AG08395 (cell line): ENCODE measurements around the gene ZFHX3.
A peak's percentile ranks its signal among the peaks of the same experiment; 100 is the strongest.

Experiments used
- DNase-seq: peaks from one replicate; pipeline ENCODE4 v3.0.0; 2012; ENCODE audit warnings: mixed read lengths, low spot score

Gene ZFHX3

DNA sequence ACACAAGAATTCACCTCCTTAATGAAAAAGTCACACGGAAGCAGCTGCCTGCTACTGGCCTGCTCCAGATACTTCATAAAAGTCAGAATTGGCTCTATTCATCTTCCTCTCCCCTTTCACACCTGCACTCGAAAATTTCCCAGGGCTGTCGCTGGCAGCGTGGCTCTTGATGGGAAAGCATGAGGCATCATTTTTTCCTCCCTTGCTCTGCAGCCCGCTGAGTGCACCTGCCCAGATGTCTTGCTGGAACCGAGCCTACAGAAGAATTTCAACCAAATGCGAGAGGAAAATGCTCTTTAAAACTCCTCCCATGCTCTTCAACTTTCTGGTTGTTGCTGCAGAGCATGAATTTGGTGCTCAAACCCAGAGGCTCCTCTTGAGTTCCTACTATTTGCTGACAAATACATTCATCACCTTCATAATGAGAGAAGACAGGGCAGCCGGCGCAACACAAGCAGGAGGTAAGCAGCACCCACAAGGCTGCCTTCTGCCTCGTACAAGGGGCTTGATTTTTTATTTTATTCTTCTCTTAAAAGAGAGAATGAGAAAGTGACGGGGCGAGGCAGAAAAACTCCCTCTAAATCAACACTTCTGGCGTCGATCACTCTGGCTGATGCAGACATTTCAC, 146.8 kb downstream of the ZFHX3 start:
- no peak for DNase-seq

DNA sequence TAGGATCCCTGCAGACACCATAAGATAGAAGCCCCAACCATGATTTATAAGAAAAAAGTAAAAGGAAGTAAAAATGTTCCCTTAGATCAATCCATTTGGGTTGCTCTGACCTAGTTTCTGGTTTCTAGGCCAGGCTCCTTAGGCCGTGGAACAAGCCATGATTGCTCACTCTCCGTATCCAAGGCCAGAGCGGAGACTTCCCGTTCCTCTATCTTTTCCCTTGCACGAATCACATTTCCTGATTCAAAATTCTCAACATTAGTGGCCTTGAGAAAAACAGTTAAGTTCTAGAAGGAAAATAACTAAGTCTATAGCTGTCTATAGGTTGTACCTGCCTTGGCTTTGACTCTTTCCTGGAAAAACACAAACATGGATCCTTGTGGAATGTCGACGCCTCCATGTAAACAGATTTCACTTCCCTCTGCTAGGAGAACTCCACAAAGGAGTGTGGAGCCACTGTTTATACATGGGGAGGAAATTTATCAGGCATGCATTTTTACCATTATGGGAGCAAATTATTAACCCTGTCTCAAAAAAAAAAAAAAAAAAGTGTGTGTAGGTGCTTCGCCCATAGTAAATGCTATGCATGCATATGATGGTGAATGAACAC, 149.6 kb downstream of the ZFHX3 start:
- no peak for DNase-seq

DNA sequence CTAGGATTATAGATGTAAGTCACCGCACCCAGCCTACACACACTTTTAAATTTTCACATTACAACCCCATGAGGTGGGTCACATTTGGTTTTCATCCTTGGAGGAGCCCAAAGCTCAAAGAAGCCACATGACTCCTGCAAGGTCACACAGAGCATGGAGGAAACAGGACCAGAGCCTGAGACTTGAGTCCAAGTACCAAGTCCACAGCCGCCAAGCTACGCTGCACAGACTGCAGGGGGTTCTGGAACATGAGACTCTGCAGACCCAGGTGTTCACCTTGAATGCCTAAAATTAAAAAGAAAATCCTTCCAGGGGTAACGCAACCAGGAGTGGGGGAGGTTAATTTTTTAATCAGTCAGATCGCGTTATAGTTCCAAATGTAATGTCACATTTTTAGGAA, 150.2 kb downstream of the ZFHX3 start:
- DNase-seq: no peak

DNA sequence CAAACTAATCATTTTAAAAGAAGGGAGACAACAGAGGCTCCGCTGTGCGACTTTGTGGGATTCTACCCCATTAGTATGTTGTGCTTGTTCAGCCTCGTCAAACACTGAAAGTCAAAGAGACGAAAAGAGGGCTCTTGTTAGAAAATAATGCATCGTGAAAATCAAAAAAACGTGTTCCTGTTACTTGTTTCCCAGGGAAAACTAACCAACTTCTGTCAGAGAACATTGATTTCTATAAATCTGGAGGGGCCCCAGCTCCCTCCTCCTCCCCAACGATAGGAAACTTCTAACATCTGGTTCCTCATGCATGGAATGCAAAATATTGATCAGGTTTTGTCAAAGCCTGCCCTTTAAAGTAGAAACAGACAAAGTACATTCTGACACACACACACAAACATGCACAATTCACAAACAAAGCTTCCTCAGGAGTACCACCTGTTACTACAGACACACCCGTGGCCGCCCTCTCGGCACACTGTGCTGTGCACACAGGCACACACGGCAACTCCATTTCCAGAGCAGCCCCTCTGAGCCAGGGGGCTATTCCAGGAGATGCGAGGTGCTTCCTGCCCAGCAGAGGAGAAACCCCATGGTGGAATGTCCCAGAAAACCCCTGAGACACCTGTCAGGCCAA, 151.3 kb downstream of the ZFHX3 start:
- no peak for DNase-seq

DNA sequence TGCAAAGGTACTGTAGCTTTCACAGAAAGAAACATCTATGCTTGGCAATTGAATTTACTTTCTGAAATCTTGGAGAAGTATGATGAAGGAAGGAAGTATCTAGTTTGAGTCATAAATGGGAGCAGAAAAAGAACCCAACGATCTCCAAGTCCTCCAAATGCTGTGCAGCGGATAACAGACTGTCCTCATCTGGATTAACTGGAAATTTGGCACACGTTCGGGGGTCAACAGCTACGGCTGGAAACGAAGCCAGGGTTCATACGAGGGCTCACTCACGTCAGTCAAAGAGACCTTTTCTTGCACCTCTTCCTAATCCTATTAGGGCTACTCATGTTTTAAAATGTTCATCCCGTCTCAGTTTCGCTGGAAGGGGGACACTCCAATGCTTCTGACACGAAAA, 152.0 kb downstream of the ZFHX3 start:
- no peak for DNase-seq

DNA sequence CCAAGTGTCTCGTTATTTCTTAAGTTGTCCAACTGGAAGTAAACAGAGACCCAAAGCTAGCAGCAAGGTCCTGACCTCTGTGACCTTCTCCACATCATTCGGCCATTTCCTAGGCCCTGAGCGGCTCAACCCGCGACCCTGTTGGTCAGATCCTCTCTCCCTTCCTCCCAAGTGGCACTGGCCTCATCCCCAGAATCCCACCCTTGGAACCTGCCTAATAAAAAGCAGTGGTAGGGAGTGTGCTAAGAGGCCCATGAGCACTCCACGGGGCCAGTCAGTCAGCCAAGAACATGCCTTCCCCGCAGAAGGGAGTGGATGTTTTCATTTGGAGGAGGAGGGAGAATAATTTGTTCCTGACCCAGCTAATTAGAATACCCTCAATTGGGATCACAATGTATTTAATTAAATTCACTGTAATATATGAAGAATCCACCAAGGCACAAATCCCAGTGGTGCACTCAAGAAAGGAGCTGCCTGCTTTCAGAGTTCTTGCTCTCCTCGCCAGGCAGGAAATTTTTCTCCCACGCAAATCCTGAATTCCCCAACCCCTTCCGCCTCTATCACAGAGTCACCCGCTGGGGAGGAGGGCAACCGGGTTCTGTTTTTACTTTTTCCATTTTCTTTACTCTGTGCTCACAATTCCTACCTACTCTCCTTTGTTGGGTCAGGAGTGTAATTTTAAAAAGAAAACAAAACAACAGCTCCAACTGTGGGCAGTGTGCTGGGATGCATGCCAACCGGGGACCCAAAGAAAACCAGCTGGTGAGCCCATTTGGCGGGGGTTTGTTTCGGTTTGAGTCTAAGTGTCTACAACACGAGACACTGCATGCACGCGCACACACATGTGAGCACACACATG, 153.4 kb downstream of the ZFHX3 start:
- no peak for DNase-seq

DNA sequence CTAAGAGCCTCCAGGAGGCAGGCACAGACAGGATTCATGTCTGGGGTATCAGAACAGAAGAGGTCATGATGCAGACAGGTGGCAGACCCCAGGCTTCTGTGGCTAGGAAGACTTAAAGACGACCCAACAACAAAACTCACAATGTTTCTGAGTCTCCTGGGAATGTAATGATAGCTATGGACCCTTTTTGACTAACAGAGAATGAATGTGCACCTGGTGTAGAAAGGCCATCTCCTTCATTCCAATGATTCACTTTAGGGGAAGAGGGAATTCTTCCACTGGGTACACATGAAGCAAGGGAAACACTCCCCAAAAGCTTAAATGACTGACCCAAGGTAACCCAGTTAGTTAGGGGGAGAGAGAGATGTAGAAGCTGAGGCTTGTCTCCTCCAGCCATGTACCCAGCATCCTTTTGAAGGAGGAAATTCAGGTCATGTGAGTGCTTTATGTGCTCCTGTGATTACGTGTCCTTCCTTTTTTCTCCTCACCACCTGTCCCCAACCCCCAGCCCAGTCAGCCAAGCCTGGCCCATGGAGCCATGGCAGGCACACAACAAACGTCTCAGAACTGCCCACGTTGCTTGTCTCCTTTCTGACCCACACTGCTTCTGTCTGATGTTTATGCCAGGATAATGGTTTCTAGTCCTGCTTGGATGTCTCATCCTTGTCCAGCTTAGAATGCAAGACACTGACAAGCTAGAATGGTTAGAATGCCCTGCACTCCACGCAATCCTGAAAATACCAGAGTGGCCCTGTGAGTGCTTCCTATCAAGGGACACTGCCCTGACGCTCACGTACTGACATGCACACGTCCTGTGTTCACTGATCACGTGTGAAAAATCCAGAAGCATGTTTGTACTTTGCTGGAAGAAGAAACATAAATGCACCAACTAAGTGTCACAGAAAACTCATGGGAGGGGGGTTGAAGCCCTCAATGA, 156.4 kb downstream of the ZFHX3 start:
- no peak for DNase-seq

DNA sequence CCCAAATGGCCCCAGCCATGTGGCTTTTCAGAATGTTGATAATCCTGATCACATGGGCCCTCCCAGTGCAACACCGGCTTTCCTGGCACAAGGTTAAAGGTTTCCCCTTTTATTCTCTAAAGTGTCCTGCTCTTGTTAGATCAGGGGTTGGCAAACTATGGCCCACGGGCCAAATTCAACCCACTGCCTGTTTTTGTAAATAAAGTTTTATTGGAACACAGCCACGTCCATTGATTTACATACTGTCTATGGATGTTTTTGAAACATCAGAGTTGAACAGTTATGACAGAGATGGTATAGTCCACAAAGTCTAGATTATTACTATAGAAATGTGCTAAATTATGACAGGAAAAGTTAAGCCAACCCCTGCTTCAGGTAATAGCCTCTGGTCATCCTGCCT, 157.3 kb downstream of the ZFHX3 start:
- no peak for DNase-seq

DNA sequence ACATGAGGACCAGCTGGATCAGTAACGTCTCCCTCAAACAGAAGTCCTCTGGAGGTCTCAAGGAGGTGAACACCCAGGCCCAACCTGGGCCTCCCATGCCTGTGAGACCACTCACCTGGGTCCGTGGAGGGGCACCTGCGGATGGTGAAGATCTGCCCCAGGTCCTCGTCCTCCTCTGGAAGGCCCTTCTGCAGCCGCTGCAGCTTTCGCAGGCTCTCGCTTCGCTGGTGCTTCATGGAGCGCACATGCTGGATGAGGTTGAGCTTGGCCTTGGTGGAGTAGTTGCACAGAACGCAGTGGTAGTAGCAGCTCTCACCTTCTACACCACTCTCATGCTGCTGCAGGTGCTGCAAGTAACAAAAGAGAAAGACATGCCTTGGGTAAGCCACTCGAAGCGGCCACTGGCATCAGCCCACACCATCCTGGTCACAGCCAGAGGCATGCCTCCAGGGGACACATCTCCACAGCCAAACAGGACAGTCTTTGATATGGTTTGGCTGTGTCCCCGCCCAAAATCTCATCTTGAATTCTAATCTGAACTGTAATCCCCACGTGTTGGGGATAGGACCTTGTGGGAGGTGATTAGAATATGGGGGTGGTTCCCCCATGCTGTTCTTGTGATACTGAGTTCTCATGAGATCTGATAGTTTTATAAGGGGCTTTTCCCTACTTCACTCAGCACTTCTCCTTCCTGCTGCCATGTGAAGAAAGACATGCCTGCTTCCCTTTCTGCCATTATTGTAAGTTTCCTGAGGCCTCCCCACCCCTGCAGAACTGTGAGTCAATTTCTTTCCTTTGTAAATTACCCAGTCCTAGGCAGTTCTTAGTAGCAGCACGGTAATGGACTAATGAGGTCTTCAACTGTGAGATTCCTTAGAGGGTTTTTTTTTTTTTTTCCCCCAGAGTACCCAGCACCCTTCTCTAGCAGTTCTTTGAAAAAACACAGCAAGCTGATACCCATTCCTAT, 158.0 kb downstream of the ZFHX3 start:
- DNase-seq: no peak

DNA sequence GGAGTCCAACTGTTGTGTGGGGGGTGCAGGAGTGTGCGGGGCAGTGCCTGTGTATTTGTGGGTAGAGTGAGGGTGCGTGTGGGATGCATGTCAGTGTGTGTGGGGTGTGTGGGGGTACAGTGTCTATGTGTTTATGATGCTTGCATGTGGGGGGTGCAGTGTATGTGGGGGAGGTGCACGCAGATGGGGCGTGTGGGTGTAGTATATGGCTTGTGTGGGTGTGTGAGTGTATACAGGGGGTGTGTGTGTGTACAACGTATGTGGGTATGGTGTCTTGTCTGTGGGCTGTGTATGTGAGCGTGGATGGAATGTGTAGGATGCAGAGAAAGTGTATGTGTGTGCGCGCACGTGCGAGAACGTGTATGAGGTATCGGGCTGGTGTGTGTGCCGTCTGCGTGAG, 160.4 kb downstream of the ZFHX3 start:
- DNase-seq: no peak

DNA sequence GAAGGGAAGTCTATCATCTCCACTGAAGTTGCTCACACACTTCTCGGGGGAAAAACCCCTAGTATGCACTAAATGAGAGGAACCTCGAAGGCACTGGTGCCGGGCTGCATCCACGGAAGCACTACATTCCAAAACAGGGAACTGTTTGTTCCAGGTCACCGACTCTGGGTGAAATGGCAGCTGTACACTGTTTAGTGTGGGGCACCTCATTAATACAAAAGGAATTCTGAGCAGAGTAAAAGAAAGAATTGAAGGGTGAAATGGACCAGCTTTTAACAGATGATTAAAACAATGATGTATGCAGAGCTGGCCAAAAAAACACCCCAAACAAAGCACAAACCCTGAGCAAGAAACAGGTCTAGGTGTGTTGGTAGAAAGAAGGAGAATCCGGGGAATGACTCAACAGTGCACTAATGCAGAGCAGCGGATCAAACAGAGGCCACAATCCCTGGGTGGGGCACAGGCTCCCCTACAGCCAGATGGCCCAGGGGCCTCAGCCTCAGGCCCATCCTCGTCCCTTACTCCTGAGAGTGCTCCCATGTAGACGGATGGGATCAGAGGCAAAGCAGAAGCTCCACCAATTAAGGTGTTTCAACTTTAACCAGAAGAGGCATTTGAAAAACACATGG, 161.5 kb downstream of the ZFHX3 start:
- DNase-seq: no peak

DNA sequence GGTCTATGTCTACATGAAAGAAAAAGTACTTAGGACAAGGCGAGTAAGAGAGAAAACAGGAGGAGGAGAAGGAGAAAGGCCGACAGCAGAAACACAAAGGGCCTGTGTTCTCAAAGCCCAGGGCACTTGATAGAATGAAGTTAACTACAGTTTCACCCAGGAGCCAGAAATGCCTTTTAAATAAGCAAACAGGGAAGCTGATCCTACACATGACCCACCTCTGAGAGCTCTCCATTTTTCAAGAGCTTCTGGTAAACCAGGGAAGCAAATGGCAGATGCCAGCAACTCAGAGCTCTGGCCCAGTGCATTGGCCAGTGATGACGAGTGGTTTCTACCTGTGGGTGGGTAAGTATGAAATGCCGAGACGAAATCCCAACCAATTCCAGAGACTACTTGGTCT, 163.4 kb downstream of the ZFHX3 start:
- no peak for DNase-seq

DNA sequence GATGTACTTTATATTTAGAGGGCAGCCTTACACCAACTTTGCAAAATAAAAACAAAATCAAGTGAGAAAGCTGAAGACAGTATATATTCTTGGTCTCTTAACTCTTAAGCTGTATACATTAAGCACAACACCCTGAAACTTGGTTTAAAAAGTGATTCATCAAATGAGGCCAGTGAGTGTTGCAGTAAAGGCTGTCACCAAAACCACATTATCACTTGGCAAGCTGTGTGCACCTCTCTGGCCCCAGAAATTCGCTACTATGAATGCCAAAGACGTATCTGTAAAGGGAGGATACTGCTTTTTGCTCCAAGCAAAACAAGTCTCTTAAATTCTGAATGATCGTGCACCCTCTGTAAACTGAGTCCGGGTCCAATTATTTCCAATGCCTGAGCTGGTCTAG, 163.9 kb downstream of the ZFHX3 start:
- peak; percentile 24 for DNase-seq

DNA sequence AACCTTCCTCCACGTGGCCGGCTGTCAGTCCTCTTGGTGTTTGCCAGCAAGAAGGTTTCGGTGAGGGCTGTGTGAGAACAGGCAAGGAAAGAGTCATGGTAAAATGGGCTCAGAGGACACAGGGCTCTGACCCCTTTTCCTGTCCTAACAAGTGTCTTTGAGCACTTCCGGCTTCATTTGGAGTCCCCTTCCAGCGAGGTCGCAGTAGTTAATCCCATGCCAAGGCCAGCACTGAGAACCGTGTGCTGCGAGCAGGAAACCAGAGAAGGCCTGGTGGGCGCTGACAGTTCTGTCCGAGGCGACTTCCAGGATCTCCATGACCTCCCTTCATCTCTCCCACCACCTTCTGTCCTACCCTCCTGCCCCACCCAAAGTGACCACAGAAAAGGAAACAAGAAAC, 168.1 kb downstream of the ZFHX3 start:
- no peak for DNase-seq

DNA sequence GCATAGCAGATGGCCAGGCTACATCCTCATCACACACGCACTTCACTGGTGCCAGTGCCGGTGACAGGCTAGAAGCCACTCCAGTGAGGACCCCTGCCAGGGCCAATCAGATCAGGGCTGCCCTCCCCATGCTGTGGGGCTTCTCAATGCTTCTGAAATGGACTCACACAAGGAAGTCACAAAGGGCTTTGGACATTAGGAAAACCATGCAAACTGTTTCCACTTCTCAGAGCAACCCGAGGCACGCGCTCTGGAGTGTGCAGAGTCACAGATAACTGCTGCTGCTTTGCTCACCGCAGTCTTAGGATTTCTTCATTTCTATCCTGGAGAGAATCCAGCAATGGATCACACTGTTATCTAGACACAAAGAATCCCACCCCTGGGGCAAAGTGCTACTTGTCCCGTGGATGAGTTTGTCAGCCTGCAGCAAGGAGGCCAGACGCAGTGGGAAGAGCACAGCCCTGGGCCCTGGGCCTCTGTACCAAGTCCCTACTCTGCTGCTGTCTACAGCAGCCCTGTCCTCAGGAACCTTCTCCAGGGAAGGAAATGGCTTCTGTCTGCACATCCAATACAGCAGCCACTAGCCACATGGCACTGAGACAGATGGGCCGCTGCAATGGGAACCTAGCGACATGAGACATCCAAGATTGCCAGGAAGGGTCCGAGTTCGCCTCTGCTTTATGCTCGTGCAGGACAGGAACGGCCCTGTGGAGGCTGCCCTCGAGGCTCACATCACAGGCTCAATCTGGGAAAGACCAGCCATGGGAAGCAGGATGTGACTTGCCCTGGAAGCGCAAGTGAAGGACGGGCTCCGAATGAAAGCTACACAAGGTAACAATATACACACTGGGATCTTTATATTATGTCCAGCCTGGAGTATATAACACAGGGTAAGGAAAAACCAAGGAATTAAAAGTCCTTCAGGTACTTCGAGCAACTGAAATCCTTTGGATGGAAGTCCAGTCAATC, 169.3 kb downstream of the ZFHX3 start:
- peak; percentile 77 for DNase-seq

DNA sequence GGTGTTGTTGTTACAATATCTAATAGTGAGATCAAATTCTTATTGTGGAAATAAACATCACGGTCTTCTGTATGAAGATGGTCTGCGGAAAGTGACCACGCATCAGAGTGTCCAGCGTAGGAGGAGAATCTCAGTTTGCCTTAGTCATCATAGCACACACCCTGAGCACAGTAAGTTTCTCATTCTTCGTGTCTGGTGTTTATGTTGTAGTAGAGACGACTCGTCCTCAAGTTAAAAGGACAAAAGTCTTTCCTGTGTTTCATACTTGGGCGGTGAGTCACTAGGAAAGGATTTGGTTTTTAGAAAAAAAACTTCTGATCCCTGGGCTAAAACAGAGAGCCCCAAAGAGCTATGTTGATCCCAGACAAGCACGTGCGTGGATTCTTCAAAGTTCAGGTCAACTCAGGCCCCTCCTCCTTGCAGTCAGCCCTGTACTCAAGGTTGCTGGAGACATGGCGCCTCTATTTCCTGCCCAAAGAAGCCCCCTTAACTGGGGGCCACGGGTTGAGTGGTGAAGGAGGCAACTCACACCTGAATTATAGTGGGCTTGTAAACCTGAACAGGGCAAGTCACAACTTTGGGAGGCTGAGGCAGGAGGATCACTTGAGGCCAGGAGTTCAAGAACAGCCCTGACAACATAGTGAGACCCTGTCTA, 170.4 kb downstream of the ZFHX3 start:
- DNase-seq: peak; percentile 90

DNA sequence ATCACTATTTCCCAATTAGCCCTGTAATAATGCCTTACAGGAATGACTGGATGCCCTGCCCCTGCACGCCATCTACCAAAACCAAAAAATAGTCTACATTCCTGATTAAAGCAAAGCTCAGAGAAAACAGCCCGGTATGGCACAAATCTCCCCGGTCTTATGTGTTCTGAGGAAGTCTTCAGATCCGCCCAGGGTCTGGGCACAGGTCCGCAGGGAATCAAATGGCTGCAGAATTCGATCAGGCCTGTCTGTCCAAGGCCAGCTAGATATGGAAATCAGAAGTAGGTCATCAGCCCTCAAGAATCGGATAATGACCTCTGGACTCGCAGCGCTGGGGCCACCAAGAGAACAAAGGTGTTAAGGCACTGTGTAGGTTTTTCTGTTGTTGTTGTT, 171.0 kb downstream of the ZFHX3 start:
- DNase-seq: peak; percentile 30

DNA sequence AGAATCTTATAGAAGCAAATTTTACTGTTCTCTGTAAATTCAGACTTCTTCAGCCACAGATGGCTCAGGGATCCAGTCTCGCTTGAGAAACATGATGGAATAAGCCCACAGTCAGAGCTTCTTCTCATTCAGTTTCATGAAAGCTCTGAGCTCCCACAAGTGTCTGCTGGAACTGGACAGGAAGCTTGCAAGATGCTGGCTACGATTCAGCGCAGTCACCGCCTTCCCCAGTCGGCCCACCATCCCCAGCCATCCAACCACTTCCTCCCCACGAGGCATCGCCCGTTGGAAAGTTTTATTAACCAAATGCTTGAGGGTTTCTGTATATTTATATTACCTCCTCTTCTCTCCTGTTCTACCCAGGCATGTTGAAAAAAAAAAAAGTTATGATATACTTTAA, 171.7 kb downstream of the ZFHX3 start:
- peak; percentile 72 for DNase-seq
